GM21381 (cell line): ENCODE measurements around the gene LRRC59.
"Not testable (repeated sequence)": the region's sequence is repeated elsewhere in the genome, so short reads cannot be mapped to it uniquely, and the experiment has no call there.

ENCODE experiments used
- ATAC-seq: cut with Tn5 transposase; IDR thresholded peaks from one replicate; pipeline ENCODE4 v1.9.1; 2021; ENCODE audit warnings: mild to moderate bottlenecking, moderate library complexity; ENCODE audit not compliant: unreplicated experiment

Gene LRRC59

GRCh38 chr17:50424996-50425681 is 27.8 kb upstream of the LRRC59 start:
- no peak for ATAC-seq

- ATAC-seq: no peak
Observed at GRCh38 chr17:50424246-50424995, 27.1 kb upstream of the LRRC59 start.

GRCh38 chr17:50423553-50424159 is 26.3 kb upstream of the LRRC59 start:
- no peak for ATAC-seq

- ATAC-seq: no peak
Observed at GRCh38 chr17:50422738-50423137, 25.4 kb upstream of the LRRC59 start.

- no peak for ATAC-seq
Observed at GRCh38 chr17:50421308-50422051, 24.2 kb upstream of the LRRC59 start.

GRCh38 chr17:50420419-50421112 is 23.2 kb upstream of the LRRC59 start:
- ATAC-seq: no peak

- ATAC-seq: not testable (repeated sequence)
Observed at GRCh38 chr17:50419577-50419976, 22.3 kb upstream of the LRRC59 start.

GRCh38 chr17:50414808-50415207 is 17.5 kb upstream of the LRRC59 start:
- no peak for ATAC-seq

GRCh38 chr17:50412188-50412732 is 14.9 kb upstream of the LRRC59 start:
- ATAC-seq: no peak

GRCh38 chr17:50407921-50408320 is 10.6 kb upstream of the LRRC59 start:
- no peak for ATAC-seq

- ATAC-seq: no peak
Observed at GRCh38 chr17:50406578-50406977, 9.3 kb upstream of the LRRC59 start.

GRCh38 chr17:50405351-50405750 is 8.0 kb upstream of the LRRC59 start:
- not testable (repeated sequence) for ATAC-seq

GRCh38 chr17:50399591-50399990 is 2.3 kb upstream of the LRRC59 start:
- not testable (repeated sequence) for ATAC-seq

GRCh38 chr17:50398672-50399071 is 1.3 kb upstream of the LRRC59 start:
- ATAC-seq: not testable (repeated sequence)

GRCh38 chr17:50397919-50398285 is 579 bp upstream of the LRRC59 start:
- no peak for ATAC-seq

GRCh38 chr17:50396261-50397110 is 837 bp downstream of the LRRC59 start:
- ATAC-seq: no peak

GRCh38 chr17:50394711-50395110 is 2.6 kb downstream of the LRRC59 start:
- ATAC-seq: no peak

GRCh38 chr17:50393700-50394099 is 3.6 kb downstream of the LRRC59 start:
- ATAC-seq: no peak

- no peak for ATAC-seq
Observed at GRCh38 chr17:50392621-50393020, 4.7 kb downstream of the LRRC59 start.

- ATAC-seq: no peak
Observed at GRCh38 chr17:50389534-50389933, 7.8 kb downstream of the LRRC59 start.
